Endothelial cell of umbilical vein (primary cell): ENCODE results near the gene SHROOM2. TPM values are rescaled to one million over a fixed set of nuclear protein-coding genes. Genes with fewer than 3 reads are reported as not detected.

Experiments used
- BruUV-seq: library from RNA; stranded (reverse); fragments of 400-500 nt; replicated peaks from 2 replicates; lab custom pipeline; 2021; lab: Mats Ljungman, UMichigan
- CTCF ChIA-PET: fragments of 300-600, 350-600 bp; sonication (Branson Sonifier 250); formaldehyde crosslinking; loops from one replicate; lab custom pipeline; 2021; ENCODE audit warnings: antibody characterized with exemption, inconsistent platforms; lab: Charles Lee
- POLR2A ChIA-PET: fragments of 300-600, 350-600 bp; sonication (Branson Sonifier 250); formaldehyde crosslinking; loops from one replicate; lab custom pipeline; 2021; ENCODE audit warnings: antibody characterized with exemption, inconsistent platforms; lab: Charles Lee
- DNase-seq: peaks from one replicate; pipeline ENCODE4 v3.0.0-alpha.2; 2011; ENCODE audit warnings: low read depth, low spot score
- FAIRE-seq: peaks from 2 replicates; lab custom pipeline; 2011; peaks lifted over from hg19 to GRCh38; lab: Jason Lieb, UNC
- H2AFZ ChIP-seq: 2 replicates; pipeline ENCODE4 v1.6.0; 2012; ENCODE audit warnings: low read depth, low read length, control low read depth, inconsistent platforms
- H3K27ac ChIP-seq: 2 replicates; pipeline ENCODE4 v1.5.1; 2011; ENCODE audit warnings: low read depth, mild to moderate bottlenecking, control low read depth, low read length, moderate library complexity; ENCODE audit not compliant: insufficient read depth
- H3K27me3 ChIP-seq, 2 experiments: 2 replicates each; pipeline versions ENCODE4 v1.6.0 to v1.6.1; 2011; ENCODE audit warnings: low read length in 2 of 2, mixed read lengths in 1 of 2; ENCODE audit not compliant: control insufficient read depth in 2 of 2, insufficient read depth in 2 of 2
- H3K36me3 ChIP-seq, 2 experiments: 2 replicates in 1 of 2; 3 replicates in 1 of 2; pipeline ENCODE4 v1.5.1; 2011; ENCODE audit warnings: low read length in 2 of 2, mild to moderate bottlenecking in 1 of 2, moderate library complexity in 1 of 2; ENCODE audit not compliant: control insufficient read depth in 2 of 2, insufficient read depth in 2 of 2; ENCODE audit errors: extremely low read depth in 1 of 2
- H3K4me1 ChIP-seq: 3 replicates; pipeline ENCODE4 v1.5.1; 2011; ENCODE audit warnings: mild to moderate bottlenecking, low read length; ENCODE audit not compliant: control insufficient read depth, insufficient read depth; ENCODE audit errors: extremely low read depth
- H3K4me2 ChIP-seq: 2 replicates; pipeline ENCODE4 v1.6.1; 2011; ENCODE audit warnings: low read length, control low read depth, mixed read lengths; ENCODE audit not compliant: insufficient read depth
- H3K4me3 ChIP-seq, 3 experiments: fragments of 200-600 bp in 1 of 3; sonication (generic), shearing (Covaris generic) in 1 of 3; replicated peaks in 1 of 3; 2 replicates each; pipeline ENCODE4 v1.5.1; 2011 to 2016; ENCODE audit warnings: control low read depth in 3 of 3, low read length in 3 of 3, mild to moderate bottlenecking in 2 of 3, inconsistent platforms in 1 of 3, low read depth in 1 of 3, moderate library complexity in 1 of 3; ENCODE audit not compliant: insufficient read depth in 1 of 3
- H3K79me2 ChIP-seq: 2 replicates; pipeline ENCODE4 v1.6.0; 2012; ENCODE audit warnings: low read length, inconsistent platforms; ENCODE audit not compliant: control insufficient read depth, insufficient read depth
- H3K9ac ChIP-seq: replicated peaks from 2 replicates; pipeline ENCODE3; 2011; ENCODE audit warnings: low read length, control low read depth; ENCODE audit not compliant: insufficient read depth; ENCODE audit errors: extremely low read depth
- H3K9me1 ChIP-seq: replicated peaks from 3 replicates; pipeline ENCODE4 v1.6.0; 2011; ENCODE audit warnings: mild to moderate bottlenecking, low read length; ENCODE audit not compliant: control insufficient read depth, insufficient read depth; ENCODE audit errors: extremely low read depth
- H3K9me3 ChIP-seq: replicated peaks from 2 replicates; pipeline ENCODE4 v1.5.1; 2012; ENCODE audit warnings: low read length, inconsistent platforms; ENCODE audit not compliant: control insufficient read depth, insufficient read depth
- H4K20me1 ChIP-seq: replicated peaks from 2 replicates; pipeline ENCODE3; 2011; ENCODE audit warnings: mild to moderate bottlenecking, low read length; ENCODE audit not compliant: control insufficient read depth, insufficient read depth; ENCODE audit errors: extremely low read depth
- CTCF ChIP-seq, 2 donors: IDR thresholded peaks; 1 replicate in 1 of 2; 2 replicates in 1 of 2; pipeline ENCODE4 v1.5.1; 2011; ENCODE audit warnings: low read length in 2 of 2, mild to moderate bottlenecking in 2 of 2, moderate library complexity in 2 of 2, control low read depth in 1 of 2, inconsistent platforms in 1 of 2, low read depth in 1 of 2; ENCODE audit not compliant: insufficient read depth in 1 of 2; ENCODE audit errors: extremely low read depth in 1 of 2
- EZH2 ChIP-seq: IDR thresholded peaks from 2 replicates; pipeline ENCODE4 v1.6.1; 2012; ENCODE audit warnings: borderline replicate concordance, low read depth, mild to moderate bottlenecking, moderate library complexity, low read length, inconsistent platforms; ENCODE audit not compliant: severe bottlenecking
- FOS ChIP-seq: IDR thresholded peaks from 2 replicates; pipeline ENCODE4 v1.6.1; 2011; ENCODE audit warnings: mild to moderate bottlenecking, low read length, moderate library complexity, borderline replicate concordance; ENCODE audit not compliant: insufficient read depth
- GATA2 ChIP-seq: IDR thresholded peaks from 2 replicates; pipeline ENCODE4 v1.7.0; 2011; ENCODE audit warnings: low read depth, mild to moderate bottlenecking, moderate library complexity, mixed read lengths, low read length; ENCODE audit not compliant: insufficient read length, insufficient read depth
- JUN ChIP-seq: IDR thresholded peaks from 2 replicates; pipeline ENCODE4 v1.6.1; 2011; ENCODE audit warnings: borderline replicate concordance, low read depth; ENCODE audit not compliant: insufficient read length, insufficient read depth
- MAX ChIP-seq: IDR thresholded peaks from 2 replicates; pipeline ENCODE4 v1.6.1; 2011; ENCODE audit not compliant: insufficient read depth, insufficient read length
- MYC ChIP-seq: IDR thresholded peaks from one replicate; pipeline ENCODE4 v1.6.1; 2011; ENCODE audit warnings: mild to moderate bottlenecking, low read depth, low read length
- POLR2A ChIP-seq: IDR thresholded peaks from 2 replicates; pipeline ENCODE4 v1.6.1; 2012; ENCODE audit warnings: low read depth, mild to moderate bottlenecking, control low read depth, low read length
- POLR2AphosphoS5 ChIP-seq: IDR thresholded peaks from 2 replicates; pipeline ENCODE4 v1.6.1; 2012; ENCODE audit warnings: low read depth, mild to moderate bottlenecking, control low read depth, low read length, moderate library complexity; ENCODE audit not compliant: insufficient read depth
- dilution Hi-C: fragments of 300-500 bp; cut with MboI; formaldehyde crosslinking; loops from one replicate; pipeline ENCODE4 v1.15.0; 2019; ENCODE audit warnings: low sequenced_read_pairs; ENCODE audit not compliant: extremely low pct_ligation_motif_present
- intact Hi-C: fragments of 100-400 bp; cut with micrococcal nuclease; formaldehyde crosslinking; loops from one replicate; pipeline ENCODE4 v1.10.0; 2022
- polyA plus RNA-seq, 4 experiments: library from polyadenylated mRNA; depleted of rRNA in 3 of 4; stranded (reverse) in 3 of 4; unstranded in 1 of 4; fragments of >200 nt; gene quantifications; 2 replicates each; pipeline versions ENCODE4 v1.2.1 to v1.2.3, GENCODE V29; 2011 to 2012; ENCODE audit warnings: missing spikeins in 1 of 4
- total RNA-seq: library from RNA; stranded (reverse); gene quantifications from 2 replicates; pipeline ENCODE4 v1.2.3, GENCODE V29; 2021

SHROOM2 gene
- total and polyA plus RNA-seq, 2 donors (not counting 3 experiments of a cell fraction or from before 2014, with no cell fraction given) = 3.7 to 11.8 TPM

DNA sequence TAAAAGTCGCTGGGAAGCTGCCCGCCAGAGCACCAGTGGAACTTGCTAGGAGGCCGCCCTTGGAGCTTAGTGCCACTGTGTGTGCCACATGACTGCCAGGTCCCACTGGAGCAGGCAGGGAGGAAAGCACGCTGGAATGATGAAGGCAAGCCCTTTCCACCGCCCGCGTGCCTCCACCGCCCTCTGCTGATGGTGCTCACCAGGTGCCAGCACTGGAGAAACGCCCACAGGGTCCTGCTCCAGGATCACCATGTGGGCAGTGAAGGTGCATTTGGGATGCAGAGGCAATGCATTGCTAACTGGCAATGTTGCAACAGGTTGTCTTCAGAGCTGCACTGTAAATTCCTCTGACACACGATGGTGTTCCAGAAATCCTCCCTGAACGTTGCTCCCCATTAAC, 76.3 kb downstream of the SHROOM2 start:
- no TSS peak for BruUV-seq
- Histone ChIP-seq H3K9me1 (no peaks in the 10 kb centered on the region), H2AFZ (no peak overlapping the region), H3K27me3 (no peaks in the 10 kb centered on the region), H3K79me2 (no peaks in the 10 kb centered on the region), H3K27ac (no peak overlapping the region), H3K9me3 (no peaks in the 10 kb centered on the region), H3K4me3 (no peak overlapping the region), H3K9ac (no peak overlapping the region), H3K4me2 (no peak overlapping the region), H4K20me1 (no peaks in the 10 kb centered on the region), H3K36me3 (no peaks in the 10 kb centered on the region), H3K4me1 (peaks cover 21% of the 10 kb centered on the region)
- TF ChIP-seq JUN (no peak), GATA2 (no peak), POLR2A (no peak), FOS (no peak), MAX (no peak), CTCF (IDR thresholded peaks at IDR 0.05; ENCODE audit: extremely low read depth in 1 of 2, insufficient read depth in 1 of 2, low read depth in 1 of 2, low read length in 2 of 2) (no peak), POLR2AphosphoS5 (no peak), MYC (no peak), EZH2 (no peak)
- intact Hi-C loops (no loop called here), dilution Hi-C loops (no loop called here)
- ChIA-PET CTCF (no interaction called here), POLR2A (no interaction called here)
- peak; percentile 42 for FAIRE-seq
- no peak for DNase-seq
